22Rv1 (cell line): ENCODE results near the gene ADAMTS17.

Experiments used
- ZFX ChIP-seq: fragments of 450-650 bp; IDR thresholded peaks from 2 replicates; pipeline ENCODE4 v1.6.1; 2017; ENCODE audit warnings: antibody characterized with exemption, borderline replicate concordance
- TF ChIP-seq, protein P1 (sequence below): fragments of 450-650 bp; IDR thresholded peaks from 2 replicates; pipeline ENCODE4 v1.5.1; 2017; ENCODE audit warnings: mild to moderate bottlenecking

GRCh38 chr15:100007609-100008008 lies 334.2 kb downstream of the ADAMTS17 start:
- no peak for TF ChIP-seq ZFX
- TF ChIP-seq, protein P1, sequence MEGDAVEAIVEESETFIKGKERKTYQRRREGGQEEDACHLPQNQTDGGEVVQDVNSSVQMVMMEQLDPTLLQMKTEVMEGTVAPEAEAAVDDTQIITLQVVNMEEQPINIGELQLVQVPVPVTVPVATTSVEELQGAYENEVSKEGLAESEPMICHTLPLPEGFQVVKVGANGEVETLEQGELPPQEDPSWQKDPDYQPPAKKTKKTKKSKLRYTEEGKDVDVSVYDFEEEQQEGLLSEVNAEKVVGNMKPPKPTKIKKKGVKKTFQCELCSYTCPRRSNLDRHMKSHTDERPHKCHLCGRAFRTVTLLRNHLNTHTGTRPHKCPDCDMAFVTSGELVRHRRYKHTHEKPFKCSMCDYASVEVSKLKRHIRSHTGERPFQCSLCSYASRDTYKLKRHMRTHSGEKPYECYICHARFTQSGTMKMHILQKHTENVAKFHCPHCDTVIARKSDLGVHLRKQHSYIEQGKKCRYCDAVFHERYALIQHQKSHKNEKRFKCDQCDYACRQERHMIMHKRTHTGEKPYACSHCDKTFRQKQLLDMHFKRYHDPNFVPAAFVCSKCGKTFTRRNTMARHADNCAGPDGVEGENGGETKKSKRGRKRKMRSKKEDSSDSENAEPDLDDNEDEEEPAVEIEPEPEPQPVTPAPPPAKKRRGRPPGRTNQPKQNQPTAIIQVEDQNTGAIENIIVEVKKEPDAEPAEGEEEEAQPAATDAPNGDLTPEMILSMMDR: no peak
